Measurements from ENCODE around the gene KCNIP4.

- TF ChIP-seq CTCF (IDR thresholded peaks at IDR 0.05 in 8 of 11, conservative IDR thresholded peaks at IDR 0.05 in 3 of 11) (no peak), POLR2AphosphoS5 (IDR thresholded peaks at IDR 0.05) (no peak)
Measured at GRCh38 chr4:21819086-21819485, 129.5 kb downstream of the KCNIP4 start.
